ENCODE data around the gene IPO7. TPM values are rescaled to one million over a fixed set of nuclear protein-coding genes. Genes with fewer than 3 reads are reported as not detected.

Gene IPO7
- total and polyA plus RNA-seq, 2 of the 13 experiments (the other 11 are each of a cell fraction or from before 2014, with no cell fraction given), result 59.4 to 98.4 TPM

DNA sequence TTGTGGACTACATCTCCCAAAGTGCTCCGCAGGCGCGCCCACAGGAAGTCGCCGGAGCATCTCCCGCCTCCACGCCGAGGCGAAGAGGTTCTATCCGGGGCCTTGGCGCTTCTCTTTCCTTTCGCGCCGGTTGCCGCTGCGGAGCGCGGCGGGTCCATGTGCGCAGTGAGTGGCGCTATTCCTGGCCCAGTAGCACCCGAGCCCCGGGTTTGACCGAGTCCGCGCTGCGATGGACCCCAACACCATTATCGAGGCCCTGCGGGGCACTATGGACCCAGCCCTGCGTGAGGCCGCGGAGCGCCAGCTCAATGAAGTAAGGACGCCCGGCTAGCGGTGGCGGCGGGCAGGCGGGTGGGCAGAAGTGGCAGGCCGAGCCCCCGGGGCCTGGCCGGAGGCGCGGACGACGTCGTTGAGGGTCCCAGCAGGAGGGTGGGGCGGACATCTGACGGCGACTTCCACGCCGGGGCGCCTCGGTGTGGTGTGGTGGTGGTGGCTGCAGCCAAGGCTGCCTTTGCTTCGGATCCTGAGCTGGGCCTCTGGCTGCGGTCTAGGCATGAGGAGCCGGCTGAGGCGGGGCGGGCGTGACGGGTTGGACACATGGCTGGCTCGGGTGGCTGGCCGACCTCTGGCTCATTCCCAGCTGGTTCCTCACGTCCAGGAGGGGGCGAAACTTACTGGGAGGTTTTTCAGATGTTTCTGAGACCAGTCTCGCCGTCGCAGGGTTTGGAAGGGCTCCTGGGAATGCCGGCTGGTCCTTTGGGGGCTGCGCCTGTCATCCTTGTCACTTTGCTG, at the start of gene IPO7 (continued):
- no peak for TF ChIP-seq RARG (CRISPR knock-in tag; IDR thresholded peaks at IDR 0.05; ENCODE audit: low read depth)
- TF ChIP-seq ZNF644 (CRISPR knock-in tag; IDR thresholded peaks at IDR 0.05; ENCODE audit: low read depth), result no peak
- peak; percentile 72; the same call in 1 of the 2 replicates for TF ChIP-seq ZNF33B (CRISPR knock-in tag; IDR thresholded peaks at IDR 0.05)
- no peak for TF ChIP-seq NCOR1 (IDR thresholded peaks at IDR 0.05; ENCODE audit: borderline replicate concordance, low read length)
- TF ChIP-seq, protein P1, sequence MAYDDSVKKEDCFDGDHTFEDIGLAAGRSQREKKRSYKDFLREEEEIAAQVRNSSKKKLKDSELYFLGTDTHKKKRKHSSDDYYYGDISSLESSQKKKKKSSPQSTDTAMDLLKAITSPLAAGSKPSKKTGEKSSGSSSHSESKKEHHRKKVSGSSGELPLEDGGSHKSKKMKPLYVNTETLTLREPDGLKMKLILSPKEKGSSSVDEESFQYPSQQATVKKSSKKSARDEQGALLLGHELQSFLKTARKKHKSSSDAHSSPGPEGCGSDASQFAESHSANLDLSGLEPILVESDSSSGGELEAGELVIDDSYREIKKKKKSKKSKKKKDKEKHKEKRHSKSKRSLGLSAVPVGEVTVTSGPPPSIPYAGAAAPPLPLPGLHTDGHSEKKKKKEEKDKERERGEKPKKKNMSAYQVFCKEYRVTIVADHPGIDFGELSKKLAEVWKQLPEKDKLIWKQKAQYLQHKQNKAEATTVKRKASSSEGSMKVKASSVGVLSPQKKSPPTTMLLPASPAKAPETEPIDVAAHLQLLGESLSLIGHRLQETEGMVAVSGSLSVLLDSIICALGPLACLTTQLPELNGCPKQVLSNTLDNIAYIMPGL (CRISPR knock-in tag; IDR thresholded peaks at IDR 0.05; ENCODE audit: borderline replicate concordance in 1 of 2, low read depth in 1 of 2), result peak; percentile 58 to 94; a peak in 3 of 4 replicates
- TF ChIP-seq, protein P2, sequence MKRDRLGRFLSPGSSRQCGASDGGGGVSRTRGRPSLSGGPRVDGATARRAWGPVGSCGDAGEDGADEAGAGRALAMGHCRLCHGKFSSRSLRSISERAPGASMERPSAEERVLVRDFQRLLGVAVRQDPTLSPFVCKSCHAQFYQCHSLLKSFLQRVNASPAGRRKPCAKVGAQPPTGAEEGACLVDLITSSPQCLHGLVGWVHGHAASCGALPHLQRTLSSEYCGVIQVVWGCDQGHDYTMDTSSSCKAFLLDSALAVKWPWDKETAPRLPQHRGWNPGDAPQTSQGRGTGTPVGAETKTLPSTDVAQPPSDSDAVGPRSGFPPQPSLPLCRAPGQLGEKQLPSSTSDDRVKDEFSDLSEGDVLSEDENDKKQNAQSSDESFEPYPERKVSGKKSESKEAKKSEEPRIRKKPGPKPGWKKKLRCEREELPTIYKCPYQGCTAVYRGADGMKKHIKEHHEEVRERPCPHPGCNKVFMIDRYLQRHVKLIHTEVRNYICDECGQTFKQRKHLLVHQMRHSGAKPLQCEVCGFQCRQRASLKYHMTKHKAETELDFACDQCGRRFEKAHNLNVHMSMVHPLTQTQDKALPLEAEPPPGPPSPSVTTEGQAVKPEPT (CRISPR knock-in tag; IDR thresholded peaks at IDR 0.05; ENCODE audit: low read depth), result peak; percentile 66; the same call in 1 of the 2 replicates
- TF ChIP-seq ZNF850 (CRISPR knock-in tag; conservative IDR thresholded peaks at IDR 0.05), result no peak
- no peak; the same call in 1 of the 2 replicates for TF ChIP-seq ZNF558 (CRISPR knock-in tag; IDR thresholded peaks at IDR 0.05; ENCODE audit: borderline replicate concordance)
- TF ChIP-seq MLLT10 (CRISPR knock-in tag; IDR thresholded peaks at IDR 0.05), result peak; percentile 77
- TF ChIP-seq U2AF1 (optimal IDR thresholded peaks at IDR 0.05; ENCODE audit: low read depth, low read length), result no peak
- TF ChIP-seq ZNF562 (CRISPR knock-in tag; IDR thresholded peaks at IDR 0.05; ENCODE audit: borderline replicate concordance), result no peak
- TF ChIP-seq, protein P3, sequence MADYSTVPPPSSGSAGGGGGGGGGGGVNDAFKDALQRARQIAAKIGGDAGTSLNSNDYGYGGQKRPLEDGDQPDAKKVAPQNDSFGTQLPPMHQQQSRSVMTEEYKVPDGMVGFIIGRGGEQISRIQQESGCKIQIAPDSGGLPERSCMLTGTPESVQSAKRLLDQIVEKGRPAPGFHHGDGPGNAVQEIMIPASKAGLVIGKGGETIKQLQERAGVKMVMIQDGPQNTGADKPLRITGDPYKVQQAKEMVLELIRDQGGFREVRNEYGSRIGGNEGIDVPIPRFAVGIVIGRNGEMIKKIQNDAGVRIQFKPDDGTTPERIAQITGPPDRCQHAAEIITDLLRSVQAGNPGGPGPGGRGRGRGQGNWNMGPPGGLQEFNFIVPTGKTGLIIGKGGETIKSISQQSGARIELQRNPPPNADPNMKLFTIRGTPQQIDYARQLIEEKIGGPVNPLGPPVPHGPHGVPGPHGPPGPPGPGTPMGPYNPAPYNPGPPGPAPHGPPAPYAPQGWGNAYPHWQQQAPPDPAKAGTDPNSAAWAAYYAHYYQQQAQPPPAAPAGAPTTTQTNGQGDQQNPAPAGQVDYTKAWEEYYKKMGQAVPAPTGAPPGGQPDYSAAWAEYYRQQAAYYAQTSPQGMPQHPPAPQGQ (CRISPR knock-in tag; IDR thresholded peaks at IDR 0.05; ENCODE audit: borderline replicate concordance), result no peak
- TF ChIP-seq RFX1 (IDR thresholded peaks at IDR 0.05), result no peak
- TF ChIP-seq, protein P4, sequence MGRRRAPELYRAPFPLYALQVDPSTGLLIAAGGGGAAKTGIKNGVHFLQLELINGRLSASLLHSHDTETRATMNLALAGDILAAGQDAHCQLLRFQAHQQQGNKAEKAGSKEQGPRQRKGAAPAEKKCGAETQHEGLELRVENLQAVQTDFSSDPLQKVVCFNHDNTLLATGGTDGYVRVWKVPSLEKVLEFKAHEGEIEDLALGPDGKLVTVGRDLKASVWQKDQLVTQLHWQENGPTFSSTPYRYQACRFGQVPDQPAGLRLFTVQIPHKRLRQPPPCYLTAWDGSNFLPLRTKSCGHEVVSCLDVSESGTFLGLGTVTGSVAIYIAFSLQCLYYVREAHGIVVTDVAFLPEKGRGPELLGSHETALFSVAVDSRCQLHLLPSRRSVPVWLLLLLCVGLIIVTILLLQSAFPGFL (CRISPR knock-in tag; IDR thresholded peaks at IDR 0.05), result 0 out of 2 replicates have a peak, but pooled peaks have one; percentile 53
- no peak for TF ChIP-seq ZFP1 (CRISPR knock-in tag; IDR thresholded peaks at IDR 0.05)
- TF ChIP-seq, protein P5, sequence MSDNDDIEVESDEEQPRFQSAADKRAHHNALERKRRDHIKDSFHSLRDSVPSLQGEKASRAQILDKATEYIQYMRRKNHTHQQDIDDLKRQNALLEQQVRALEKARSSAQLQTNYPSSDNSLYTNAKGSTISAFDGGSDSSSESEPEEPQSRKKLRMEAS (IDR thresholded peaks at IDR 0.05), result peak; percentile 94
- TF ChIP-seq, protein P6, sequence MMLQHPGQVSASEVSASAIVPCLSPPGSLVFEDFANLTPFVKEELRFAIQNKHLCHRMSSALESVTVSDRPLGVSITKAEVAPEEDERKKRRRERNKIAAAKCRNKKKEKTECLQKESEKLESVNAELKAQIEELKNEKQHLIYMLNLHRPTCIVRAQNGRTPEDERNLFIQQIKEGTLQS (CRISPR knock-in tag; IDR thresholded peaks at IDR 0.05), result no peak
- peak; percentile 76 for TF ChIP-seq ZNF331 (CRISPR knock-in tag; IDR thresholded peaks at IDR 0.05)
- peak; percentile 88; the same call in 1 of the 2 replicates for TF ChIP-seq ZNF556 (CRISPR knock-in tag; IDR thresholded peaks at IDR 0.05; ENCODE audit: borderline replicate concordance)
- TF ChIP-seq HOXA7 (CRISPR knock-in tag; IDR thresholded peaks at IDR 0.05), result no peak
- TF ChIP-seq ZNF296 (CRISPR knock-in tag; conservative IDR thresholded peaks at IDR 0.05), result no peak
- TF ChIP-seq ZSCAN9 (CRISPR knock-in tag; IDR thresholded peaks at IDR 0.05; ENCODE audit: borderline replicate concordance), result peak; percentile 77; the same call in 1 of the 2 replicates
- TF ChIP-seq SALL1 (CRISPR knock-in tag; IDR thresholded peaks at IDR 0.05), result peak; percentile 75; the same call in 1 of the 2 replicates

All from HepG2 (cell line).